ENCODE measurements around the gene ACBD4. TPM values are rescaled to one million over a fixed set of nuclear protein-coding genes. Genes with fewer than 3 reads are reported as not detected.
A peak's percentile ranks its signal among the peaks of the same experiment; 100 is the strongest.

The ACBD4 gene
- total RNA-seq, 2 experiments from 2014 or later, result 10.0 to 12.5 TPM

DNA sequence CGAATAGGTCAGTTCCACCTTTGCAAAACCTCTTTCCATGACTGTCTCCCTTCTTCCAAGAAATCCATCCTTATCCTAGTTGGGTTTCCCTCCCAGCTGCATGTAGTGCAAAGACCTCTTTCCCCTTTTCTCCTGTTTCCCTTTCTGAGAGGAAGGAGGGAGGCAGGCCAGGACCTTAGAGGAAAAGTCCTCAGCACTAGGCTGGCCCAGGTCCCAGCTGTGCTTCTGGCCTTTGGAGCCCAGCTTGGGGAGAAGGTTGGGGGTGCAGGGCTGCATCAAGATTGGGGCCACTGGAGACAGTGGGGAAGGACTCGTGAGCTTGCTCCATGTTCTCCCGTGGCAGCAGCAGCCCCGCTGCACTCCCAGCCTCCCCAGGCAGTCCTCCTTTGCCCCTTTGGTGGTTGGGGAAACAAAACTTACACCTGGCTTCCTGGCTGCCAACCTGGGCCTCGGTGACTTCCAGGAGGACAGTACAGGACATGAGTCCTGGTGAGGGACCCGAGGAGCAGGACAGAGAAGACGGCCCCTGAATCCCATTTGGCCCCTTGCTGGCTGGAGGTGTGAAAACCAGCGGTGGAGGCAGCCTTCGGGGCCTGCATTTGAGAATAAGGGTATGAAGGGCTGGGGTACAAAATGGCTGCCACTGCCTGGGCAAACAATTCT lies 26.7 kb downstream of the ACBD4 start:
- CTCF ChIA-PET, result interaction anchor here (1.2 to 8.8 kb wide), 7 partner anchors 11 to 112 kb away, joined by 3 to 225 read pairs (median 7); partner anchors contain the start of genes ACBD4, HEXIM1 and PLCD3
- ATAC-seq (peak; percentile 1), DNase-seq (no peak)
- H3K36me3 Mint-ChIP-seq (ENCODE audit: low read depth), result peaks cover 23% of the 10 kb centered on the region
- peaks cover 42% of the 10 kb centered on the region for H3K4me1 Mint-ChIP-seq (ENCODE audit: low read depth)
- H3K27ac Mint-ChIP-seq, result peak overlapping the region; percentile 98
- H3K9me3 Mint-ChIP-seq (ENCODE audit: insufficient read depth), result no peaks in the 10 kb centered on the region
- H3K27me3 Mint-ChIP-seq (ENCODE audit: low read depth), result no peaks in the 10 kb centered on the region
- peak overlapping the region; percentile 99 for H3K4me3 Mint-ChIP-seq
- POLR2A ChIA-PET, result interaction anchor here (0.8 to 6.5 kb wide), 7 partner anchors 9 to 101 kb away, joined by 3 to 280 read pairs (median 5); partner anchors contain the start of genes ACBD4, FMNL1 and HEXIM1

DNA sequence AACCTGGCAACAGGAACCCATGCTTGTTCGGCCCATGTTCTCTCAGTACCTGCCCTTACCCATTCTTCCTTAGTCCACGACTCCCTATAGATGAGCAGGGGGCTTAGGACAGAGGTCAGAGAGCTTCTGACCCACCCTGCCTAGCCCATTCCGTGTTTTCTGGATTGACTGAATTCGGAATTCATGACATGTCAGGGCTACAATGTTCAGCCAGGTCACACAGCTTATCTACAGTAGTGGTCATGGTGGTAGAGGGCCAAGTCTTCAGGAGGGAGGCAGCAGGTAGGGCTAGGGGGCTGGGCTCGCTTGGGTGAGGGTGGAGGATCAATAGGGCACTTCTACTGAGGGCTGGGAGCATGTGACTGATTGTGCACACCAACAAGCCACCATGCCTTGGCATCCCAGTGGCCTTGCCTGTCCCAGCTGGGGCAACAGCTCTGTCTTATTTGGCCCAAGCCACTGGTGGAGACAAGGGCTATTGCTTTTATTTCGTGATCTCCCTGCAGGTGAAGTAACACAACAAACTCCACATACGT lies 29.3 kb downstream of the ACBD4 start:
- H3K4me3 Mint-ChIP-seq, result no peak overlapping the region
- H3K27ac Mint-ChIP-seq, result no peak overlapping the region
- ATAC-seq, result no peak
- H3K9me3 Mint-ChIP-seq (ENCODE audit: insufficient read depth), result no peaks in the 10 kb centered on the region
- CTCF ChIA-PET, result interaction anchor here (1.0 to 8.8 kb wide), 3 partner anchors 14 to 33 kb away, joined by 4 to 225 read pairs (median 122); partner anchors contain the start of genes ACBD4 and HEXIM1
- H3K4me1 Mint-ChIP-seq (ENCODE audit: low read depth), result peaks cover 25% of the 10 kb centered on the region
- no peak for DNase-seq
- peaks cover 9% of the 10 kb centered on the region for H3K36me3 Mint-ChIP-seq (ENCODE audit: low read depth)
- no peaks in the 10 kb centered on the region for H3K27me3 Mint-ChIP-seq (ENCODE audit: low read depth)
- POLR2A ChIA-PET, result interaction anchor here (0.7 to 1.8 kb wide), 2 partner anchors 8 to 17 kb away, joined by 5 to 8 read pairs; partner anchors contain the start of gene HEXIM1

DNA sequence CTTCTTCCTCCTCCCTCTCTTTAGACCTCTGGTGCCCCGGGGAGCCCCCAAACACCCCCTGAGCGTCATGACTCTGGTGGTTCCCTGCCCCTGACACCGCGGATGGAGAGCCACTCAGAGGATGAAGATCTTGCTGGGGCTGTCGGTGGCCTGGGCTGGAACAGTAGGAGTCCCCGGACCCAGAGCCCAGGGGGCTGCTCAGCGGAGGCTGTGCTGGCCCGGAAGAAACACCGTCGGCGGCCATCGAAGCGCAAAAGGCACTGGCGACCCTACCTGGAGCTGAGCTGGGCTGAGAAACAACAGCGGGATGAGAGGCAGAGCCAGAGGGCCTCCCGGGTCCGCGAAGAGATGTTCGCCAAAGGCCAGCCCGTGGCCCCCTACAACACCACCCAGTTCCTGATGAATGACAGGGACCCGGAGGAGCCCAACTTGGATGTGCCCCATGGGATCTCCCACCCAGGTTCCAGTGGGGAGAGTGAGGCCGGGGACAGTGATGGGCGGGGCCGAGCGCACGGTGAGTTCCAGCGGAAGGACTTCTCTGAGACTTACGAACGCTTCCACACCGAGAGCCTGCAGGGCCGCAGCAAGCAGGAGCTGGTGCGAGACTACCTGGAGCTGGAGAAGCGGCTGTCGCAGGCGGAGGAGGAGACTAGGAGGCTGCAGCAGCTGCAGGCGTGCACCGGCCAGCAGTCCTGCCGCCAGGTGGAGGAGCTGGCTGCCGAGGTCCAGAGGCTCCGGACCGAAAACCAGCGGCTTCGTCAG lies 33.7 kb downstream of the ACBD4 start:
- Mint-ChIP-seq H3K36me3 (ENCODE audit: low read depth) (no peaks in the 10 kb centered on the region), H3K9me3 (ENCODE audit: insufficient read depth) (no peaks in the 10 kb centered on the region), H3K27me3 (ENCODE audit: low read depth) (no peaks in the 10 kb centered on the region), H3K4me1 (ENCODE audit: low read depth) (peaks cover 32% of the 10 kb centered on the region), H3K27ac (no peak overlapping the region), H3K4me3 (no peak overlapping the region)
- ChIA-PET CTCF (interaction anchor here (1.0 to 5.2 kb wide), 2 partner anchors 19 to 34 kb away, joined by 3 to 62 read pairs; partner anchors contain the start of genes ACBD4 and HEXIM1), POLR2A (interaction anchor here (2.7 to 4.0 kb wide), 2 partner anchors 8 to 20 kb away, joined by 15 to 36 read pairs; partner anchors contain the start of genes HEXIM1 and HEXIM2)
- DNase-seq (no peak), ATAC-seq (no peak)

GRCh38 chr17:45170280-45170930 lies 34.9 kb downstream of the ACBD4 start:
- POLR2A ChIA-PET, result interaction anchor here (2.7 to 4.0 kb wide), 2 partner anchors 9 to 22 kb away, joined by 15 to 36 read pairs; partner anchors contain the start of genes HEXIM1 and HEXIM2
- CTCF ChIA-PET, result interaction anchor here (1.0 to 5.2 kb wide), 5 partner anchors 15 to 259 kb away, joined by 3 to 62 read pairs (median 38); partner anchors contain the start of genes ACBD4 and HEXIM1
- DNase-seq (no peak), ATAC-seq (no peak)
- no peaks in the 10 kb centered on the region for H3K36me3 Mint-ChIP-seq (ENCODE audit: low read depth)
- no peaks in the 10 kb centered on the region for H3K9me3 Mint-ChIP-seq (ENCODE audit: insufficient read depth)
- H3K4me1 Mint-ChIP-seq (ENCODE audit: low read depth), result peaks cover 24% of the 10 kb centered on the region
- no peaks in the 10 kb centered on the region for H3K27me3 Mint-ChIP-seq (ENCODE audit: low read depth)
- H3K27ac Mint-ChIP-seq, result peak overlapping the region; percentile 81
- H3K4me3 Mint-ChIP-seq, result no peak overlapping the region

GRCh38 chr17:45170931-45171337 lies 35.4 kb downstream of the ACBD4 start:
- POLR2A ChIA-PET, result interaction anchor here (1.1 to 4.0 kb wide), 3 partner anchors 10 to 55 kb away, joined by 3 to 36 read pairs (median 15); partner anchors contain the start of genes HEXIM1 and HEXIM2
- no peak for ATAC-seq

GRCh38 chr17:45171338-45172231 lies 36.1 kb downstream of the ACBD4 start:
- no peaks in the 10 kb centered on the region for H3K9me3 Mint-ChIP-seq (ENCODE audit: insufficient read depth)
- no peak overlapping the region for H3K4me3 Mint-ChIP-seq
- POLR2A ChIA-PET, result interaction anchor here (1.1 to 4.0 kb wide), 6 partner anchors 7 to 54 kb away, joined by 3 to 44 read pairs (median 12); partner anchors contain the start of genes HEXIM1 and HEXIM2
- no peak for ATAC-seq
- H3K4me1 Mint-ChIP-seq (ENCODE audit: low read depth), result peaks cover 23% of the 10 kb centered on the region
- no peak for DNase-seq
- no peaks in the 10 kb centered on the region for H3K27me3 Mint-ChIP-seq (ENCODE audit: low read depth)
- H3K27ac Mint-ChIP-seq, result peak overlapping the region; percentile 96
- H3K36me3 Mint-ChIP-seq (ENCODE audit: low read depth), result no peaks in the 10 kb centered on the region
- CTCF ChIA-PET, result interaction anchor here (0.7 to 5.2 kb wide), 6 partner anchors 16 to 258 kb away, joined by 3 to 62 read pairs (median 20); partner anchors contain the start of genes ACBD4 and HEXIM1

More at GRCh38 chr17:45170931-45171337, 35.4 kb downstream of the ACBD4 start:
- CTCF ChIA-PET, result interaction anchor here (1.0 to 5.2 kb wide), 5 partner anchors 15 to 258 kb away, joined by 3 to 62 read pairs (median 38); partner anchors contain the start of genes ACBD4 and HEXIM1
- Mint-ChIP-seq H3K4me1 (ENCODE audit: low read depth) (peaks cover 23% of the 10 kb centered on the region), H3K9me3 (ENCODE audit: insufficient read depth) (no peaks in the 10 kb centered on the region), H3K27me3 (ENCODE audit: low read depth) (no peaks in the 10 kb centered on the region), H3K4me3 (no peak overlapping the region), H3K36me3 (ENCODE audit: low read depth) (no peaks in the 10 kb centered on the region), H3K27ac (peak overlapping the region; percentile 81)
- DNase-seq, result no peak

- DNase-seq (no peak), ATAC-seq (no peak)
- Mint-ChIP-seq H3K27me3 (ENCODE audit: low read depth) (no peaks in the 10 kb centered on the region), H3K4me3 (no peak overlapping the region), H3K9me3 (ENCODE audit: insufficient read depth) (no peaks in the 10 kb centered on the region), H3K4me1 (ENCODE audit: low read depth) (peaks cover 23% of the 10 kb centered on the region), H3K36me3 (ENCODE audit: low read depth) (no peaks in the 10 kb centered on the region), H3K27ac (peak overlapping the region; percentile 96)
- ChIA-PET CTCF (interaction anchor here (0.7 to 5.2 kb wide), 5 partner anchors 22 to 105 kb away, joined by 3 to 62 read pairs (median 38); partner anchors contain the start of genes ACBD4 and HEXIM1), POLR2A (interaction anchor here (1.0 to 4.0 kb wide), 8 partner anchors 8 to 145 kb away, joined by 3 to 44 read pairs (median 6); partner anchors contain the start of genes FMNL1, HEXIM1, HEXIM2 and MAP3K14)
Measured at GRCh38 chr17:45172232-45172540, 36.7 kb downstream of the ACBD4 start.

- ATAC-seq (peak; percentile 79), DNase-seq (peak; percentile 68)
- ChIA-PET CTCF (interaction anchor here (0.7 to 5.2 kb wide), 11 partner anchors 11 to 105 kb away, joined by 3 to 62 read pairs (median 7); partner anchors contain the start of genes ACBD4, HEXIM1 and HEXIM2), POLR2A (interaction anchor here (0.9 to 4.0 kb wide), 11 partner anchors 9 to 144 kb away, joined by 3 to 44 read pairs (median 4); partner anchors contain the start of genes FMNL1, HEXIM1, HEXIM2 and MAP3K14)
- peak overlapping the region; percentile 96 for H3K27ac Mint-ChIP-seq
- H3K9me3 Mint-ChIP-seq (ENCODE audit: insufficient read depth), result no peaks in the 10 kb centered on the region
- H3K4me1 Mint-ChIP-seq (ENCODE audit: low read depth), result peaks cover 23% of the 10 kb centered on the region
- H3K36me3 Mint-ChIP-seq (ENCODE audit: low read depth), result no peaks in the 10 kb centered on the region
- peak overlapping the region; percentile 65 for H3K4me3 Mint-ChIP-seq
- no peaks in the 10 kb centered on the region for H3K27me3 Mint-ChIP-seq (ENCODE audit: low read depth)
Measured at GRCh38 chr17:45172541-45173286, 37.2 kb downstream of the ACBD4 start.

DNA sequence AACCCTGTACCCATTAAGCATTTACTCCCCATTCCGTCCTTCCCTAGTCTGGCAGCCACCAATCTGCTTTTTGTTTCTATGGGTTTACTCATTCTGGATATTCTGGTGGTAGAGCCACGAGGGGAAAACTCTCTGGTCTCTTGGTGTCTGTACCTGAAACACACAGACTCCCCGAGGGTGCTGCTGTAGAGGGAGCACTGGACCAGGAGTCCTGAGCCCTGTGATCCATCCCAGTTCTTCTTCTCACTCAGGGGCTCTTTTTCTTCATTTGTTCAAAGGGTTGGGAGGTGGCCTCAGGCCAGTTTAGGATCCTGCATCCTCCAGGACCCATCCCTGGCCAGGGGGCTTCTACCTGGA lies 40.2 kb downstream of the ACBD4 start:
- ChIA-PET POLR2A (interaction anchor here (1.2 kb wide), 1 partner anchor 19 kb away, joined by 3 read pairs; no protein-coding TSS in a partner anchor), CTCF (interaction anchor here (1.1 to 1.6 kb wide), 3 partner anchors 23 to 40 kb away, joined by 3 to 12 read pairs (median 7); partner anchors contain the start of gene ACBD4)
- Mint-ChIP-seq H3K4me1 (ENCODE audit: low read depth) (peaks cover 23% of the 10 kb centered on the region), H3K9me3 (ENCODE audit: insufficient read depth) (no peaks in the 10 kb centered on the region), H3K27me3 (ENCODE audit: low read depth) (no peaks in the 10 kb centered on the region), H3K27ac (no peak overlapping the region), H3K4me3 (no peak overlapping the region), H3K36me3 (ENCODE audit: low read depth) (no peaks in the 10 kb centered on the region)
- DNase-seq (no peak), ATAC-seq (no peak)
